ENCODE measurements around the gene C1RL. TPM values are rescaled to one million over a fixed set of nuclear protein-coding genes. Genes with fewer than 3 reads are reported as not detected.

The C1RL gene
- total RNA-seq, 4 donors from 2014 or later: 66.2 to 114 (median 95.8) TPM

- TF ChIP-seq CTCF (IDR thresholded peaks at IDR 0.05; ENCODE audit: low read depth): no peak
These were observed 12.3 kb upstream of the C1RL start for GRCh38 chr12:7121324-7121723.

GRCh38 chr12:7120166-7120565 is 11.2 kb upstream of the C1RL start:
- TF ChIP-seq CTCF (IDR thresholded peaks at IDR 0.05; ENCODE audit: low read depth): no peak

GRCh38 chr12:7118881-7119280 is 9.9 kb upstream of the C1RL start:
- no peak for TF ChIP-seq CTCF (IDR thresholded peaks at IDR 0.05; ENCODE audit: low read depth)

GRCh38 chr12:7117670-7118069 is 8.7 kb upstream of the C1RL start:
- TF ChIP-seq CTCF (IDR thresholded peaks at IDR 0.05; ENCODE audit: low read depth): no peak

- no peak for TF ChIP-seq CTCF (IDR thresholded peaks at IDR 0.05; ENCODE audit: low read depth)
These were observed 7.9 kb upstream of the C1RL start for GRCh38 chr12:7116916-7117315.

GRCh38 chr12:7116196-7116595 is 7.2 kb upstream of the C1RL start:
- TF ChIP-seq CTCF (IDR thresholded peaks at IDR 0.05; ENCODE audit: low read depth): no peak

GRCh38 chr12:7114851-7115250 is 5.8 kb upstream of the C1RL start:
- TF ChIP-seq CTCF (IDR thresholded peaks at IDR 0.05; ENCODE audit: low read depth): no peak
